ENCODE measurements around the gene RAD51B. TPM values are rescaled to one million over a fixed set of nuclear protein-coding genes. Genes with fewer than 3 reads are reported as not detected.
A peak's percentile ranks its signal among the peaks of the same experiment; 100 is the strongest.

Gene RAD51B
- total and polyA plus RNA-seq, 9 of the 15 experiments (the other 6 are each of a cell fraction or from before 2014, with no cell fraction given), result 8.5 to 17.3 (median 11.3) TPM

- Histone ChIP-seq H3K79me2 (ENCODE audit: control insufficient read depth, insufficient read depth, low read length) (no peaks in the 10 kb centered on the region), H3K9me3 (replicated peaks; ENCODE audit: control insufficient read depth, insufficient read depth, low read depth, low read length) (no peaks in the 10 kb centered on the region), H3K4me2 (ENCODE audit: insufficient read depth, low read length) (no peak overlapping the region), H3K27ac (ENCODE audit: extremely low read depth, low read depth, low read length) (no peak overlapping the region), H3K36me3 (ENCODE audit: control insufficient read depth, insufficient read depth, low read length) (no peaks in the 10 kb centered on the region), H2AFZ (ENCODE audit: low read depth, low read length) (no peak overlapping the region), H3K9ac (ENCODE audit: insufficient read depth in 1 of 2, low read depth in 2 of 2, low read length in 2 of 2) (no peak overlapping the region), H4K20me1 (replicated peaks; ENCODE audit: control insufficient read depth, insufficient read depth, low read length) (no peaks in the 10 kb centered on the region), H3K4me1 (replicated peaks in 1 of 2; ENCODE audit: control insufficient read depth in 2 of 2, insufficient read depth in 2 of 2, low read length in 2 of 2) (peaks cover 4 to 5% of the 10 kb centered on the region in 2 experiments; a peak in 3 of 5 replicates), H3K4me3 (no peak overlapping the region), H3K9me1 (ENCODE audit: control insufficient read depth, insufficient read depth, low read length) (no peaks in the 10 kb centered on the region), H3K27me3 (ENCODE audit: control insufficient read depth in 2 of 2, insufficient read depth in 2 of 2, low read length in 2 of 2) (no peaks in the 10 kb centered on the region; a peak in 1 of 5 replicates)
- CTCF ChIA-PET (ENCODE audit: low intra/inter-chr PET ratio), result no interaction called here
- DNase-seq (ENCODE audit: extremely low read depth in 1 of 4, low spot score in 3 of 4) (peak in 1 of 4 experiments; percentile 8), ATAC-seq (no peak), FAIRE-seq (no peak)
- POLR2A ChIA-PET, result no interaction called here
- no TSS peak for BruUV-seq (replicated peaks)
- in situ Hi-C loops (cut with MboI), result no loop called here
- TF ChIP-seq KLF6 (CRISPR knock-in tag; IDR thresholded peaks at IDR 0.05; ENCODE audit: borderline replicate concordance), result no peak
- TF ChIP-seq RAD21 (CRISPR knock-in tag; conservative IDR thresholded peaks at IDR 0.05 in 1 of 2, IDR thresholded peaks at IDR 0.05 in 1 of 2), result peak; percentile 36 to 46; a peak in 3 of 4 replicates
- peak in 2 of 3 experiments; percentile 9 to 30; a peak in 1 of 6 replicates for TF ChIP-seq CTCF (IDR thresholded peaks at IDR 0.05 in 2 of 3, conservative IDR thresholded peaks at IDR 0.05 in 1 of 3; ENCODE audit: insufficient read depth in 2 of 3, low read depth in 1 of 3, low read length in 3 of 3)
- intact Hi-C loops (cut with micrococcal nuclease), result loop anchor here (10.0 kb wide), 1 partner anchor 161 kb away; no protein-coding TSS in a partner anchor
Observed at GRCh38 chr14:68084256-68084655, 264.7 kb downstream of the RAD51B start.

All from K562 (cell line).